ENCODE measurements around the gene CRYL1.

CRYL1 gene

GRCh38 chr13:20360835-20361412 lies 164.7 kb downstream of the CRYL1 start:
- no peak for DNase-seq

- DNase-seq: no peak
Observed at GRCh38 chr13:20360041-20360491, 165.6 kb downstream of the CRYL1 start.

GRCh38 chr13:20359335-20359734 lies 166.3 kb downstream of the CRYL1 start:
- DNase-seq: no peak

- no peak for DNase-seq
Observed at GRCh38 chr13:20358022-20358421, 167.6 kb downstream of the CRYL1 start.

GRCh38 chr13:20356444-20356843 lies 169.2 kb downstream of the CRYL1 start:
- no peak for DNase-seq

- DNase-seq: no peak
Observed at GRCh38 chr13:20354722-20355121, 170.9 kb downstream of the CRYL1 start.

- DNase-seq: no peak
Observed at GRCh38 chr13:20353973-20354372, 171.7 kb downstream of the CRYL1 start.
